ENCODE measurements around the gene CD93.

The CD93 gene

DNA sequence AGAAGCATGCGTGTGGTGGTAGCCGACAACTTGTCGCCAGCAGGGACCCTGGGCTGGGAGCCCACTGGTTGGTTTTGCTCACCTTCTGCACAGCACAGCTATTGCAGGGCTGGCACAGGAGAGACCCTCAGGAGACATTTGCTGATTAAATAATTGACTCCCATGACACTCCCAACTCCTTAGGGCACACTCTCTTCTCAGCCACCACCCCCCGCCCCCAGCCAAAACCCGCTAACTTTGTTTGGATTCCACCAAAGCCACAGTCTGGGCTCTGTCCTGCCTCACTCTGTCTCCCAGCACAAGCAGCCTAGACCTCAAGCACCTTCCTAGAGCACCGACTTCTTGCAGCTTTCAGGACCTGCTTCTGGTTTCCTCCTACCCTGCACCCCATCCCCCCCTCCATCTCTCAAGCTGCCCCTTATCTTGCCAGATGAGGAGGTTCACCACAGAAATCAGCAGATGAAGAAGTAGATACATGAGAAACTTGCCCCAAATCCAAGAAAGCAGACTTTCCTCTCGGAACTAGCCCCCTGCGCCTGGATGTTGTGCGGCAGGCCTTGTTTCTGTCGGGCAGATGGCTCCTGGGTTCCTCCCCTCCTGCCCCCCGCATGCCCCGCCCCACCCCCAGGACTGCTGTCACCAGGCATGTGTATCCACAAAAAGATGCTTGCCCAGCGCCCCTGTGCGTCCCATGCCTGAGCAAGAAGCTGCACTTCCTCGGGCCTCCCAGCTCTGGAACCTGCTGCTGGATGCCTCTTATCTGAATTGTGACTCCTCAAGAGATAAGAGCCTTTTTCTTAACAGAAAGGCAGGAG, 35.0 kb upstream of the CD93 start:
- no peak for DNase-seq

DNA sequence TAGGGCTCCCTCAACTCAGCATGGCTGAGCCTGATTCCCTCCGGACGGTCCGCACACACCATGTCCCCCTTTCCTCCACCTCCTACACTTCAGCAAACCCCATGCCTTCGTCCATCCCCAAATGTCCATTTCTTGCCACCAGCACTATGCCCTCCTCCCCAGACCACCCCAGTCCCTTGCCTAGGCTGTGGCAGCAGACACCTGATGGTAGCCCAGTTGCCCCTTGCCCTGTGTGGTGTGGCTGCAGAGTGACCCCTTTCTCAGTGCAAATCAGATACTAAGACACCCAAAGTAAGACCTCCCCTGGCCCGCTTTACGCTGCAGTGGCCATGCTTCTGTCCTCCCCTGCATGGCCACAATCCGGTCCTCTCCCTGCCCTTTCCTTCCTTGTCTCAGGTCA, 34.1 kb upstream of the CD93 start:
- no peak for DNase-seq

DNA sequence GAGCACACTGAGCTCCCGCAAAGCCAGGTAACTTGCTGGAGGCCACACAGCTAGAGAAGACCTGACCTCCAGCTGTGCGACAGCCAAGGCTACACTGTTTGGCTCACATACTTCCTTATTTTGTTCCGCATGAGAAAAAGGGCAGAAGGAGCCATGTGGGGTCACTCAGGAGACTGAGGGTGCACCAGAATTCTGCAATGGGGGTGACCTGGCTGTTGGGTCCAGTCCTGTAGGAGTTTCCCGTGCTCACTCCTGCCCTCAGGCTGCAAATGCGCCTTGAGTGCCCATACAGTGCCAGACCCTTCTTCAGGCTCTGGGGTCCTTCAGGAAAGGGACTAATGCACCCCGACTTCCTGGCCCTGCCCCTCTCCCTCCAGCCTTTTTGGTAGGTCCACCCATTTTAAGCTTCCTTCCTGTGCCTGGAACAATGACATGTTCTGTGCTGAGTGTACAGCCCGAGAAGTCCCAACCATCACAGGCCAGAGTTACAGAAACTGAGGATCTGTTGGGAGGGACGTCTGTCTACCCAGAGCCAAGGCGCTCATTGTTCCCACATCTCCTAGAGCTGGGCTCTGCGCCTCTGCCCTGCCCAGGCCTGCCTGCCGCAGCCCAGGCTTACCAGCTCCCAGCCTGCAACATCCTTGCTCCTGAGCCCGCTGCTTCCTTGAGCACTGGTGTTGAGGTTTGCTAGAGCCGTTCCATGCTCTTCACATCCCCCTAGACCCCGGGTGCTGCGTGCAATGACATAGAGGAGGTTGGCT, 33.5 kb upstream of the CD93 start:
- no peak for DNase-seq

DNA sequence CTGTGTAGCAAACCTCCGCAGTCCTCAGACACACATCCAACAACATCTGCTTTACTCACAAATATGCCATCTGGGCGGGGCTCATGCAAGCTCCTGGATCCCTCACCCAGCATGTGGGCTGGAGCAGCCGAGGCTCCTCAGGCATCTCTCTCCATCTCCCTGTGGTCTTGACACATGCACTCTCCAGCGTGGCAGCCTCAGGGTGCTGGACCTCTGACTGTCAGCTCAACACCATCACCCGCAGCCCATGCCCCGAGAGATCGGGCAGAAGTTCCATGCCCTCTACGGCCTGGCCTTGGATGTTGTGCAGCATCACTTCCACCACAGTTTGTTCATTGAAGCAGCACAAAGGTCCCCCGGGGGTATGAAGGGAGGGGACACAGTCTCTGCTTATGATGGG, 32.6 kb upstream of the CD93 start:
- DNase-seq = no peak

DNA sequence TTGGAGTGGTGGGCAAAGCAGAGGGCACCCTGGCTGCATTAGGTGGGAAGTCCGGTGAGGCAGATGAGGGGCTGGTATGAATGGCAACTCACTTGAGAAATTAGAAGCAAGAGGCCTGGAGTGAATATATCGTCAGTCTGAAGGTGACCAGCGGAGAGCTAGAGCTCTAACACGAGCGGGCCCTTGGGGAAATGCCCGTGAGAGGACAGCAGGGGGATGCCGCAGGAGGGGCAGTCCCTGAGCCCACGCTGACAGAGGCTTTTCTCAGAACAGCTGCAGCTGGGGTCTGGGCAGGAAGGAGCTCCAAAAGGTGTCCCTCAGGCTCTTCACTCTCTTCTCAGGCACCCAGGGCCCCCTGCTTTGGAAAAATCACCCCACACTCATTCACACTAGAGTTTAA, 32.0 kb upstream of the CD93 start:
- DNase-seq = no peak

DNA sequence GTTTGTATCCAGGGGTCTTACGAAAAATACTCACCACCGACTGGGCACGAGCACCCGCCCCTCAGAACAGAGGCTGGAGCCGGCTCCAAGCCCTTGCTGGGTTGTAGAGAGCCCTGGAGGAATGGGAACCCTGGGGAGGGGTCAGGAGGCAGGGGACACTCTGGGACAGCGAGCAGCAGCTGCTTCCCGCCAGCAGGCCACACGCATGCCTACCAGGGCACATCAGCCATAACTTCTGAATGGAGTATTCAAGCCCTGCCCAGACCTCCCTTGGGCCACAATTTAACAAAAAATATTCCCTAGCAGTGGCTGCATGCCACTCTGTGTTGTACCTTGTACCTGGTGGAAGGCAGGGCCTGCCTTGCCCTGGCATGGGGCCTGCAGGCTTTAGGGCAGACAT, 31.6 kb upstream of the CD93 start:
- no peak for DNase-seq

DNA sequence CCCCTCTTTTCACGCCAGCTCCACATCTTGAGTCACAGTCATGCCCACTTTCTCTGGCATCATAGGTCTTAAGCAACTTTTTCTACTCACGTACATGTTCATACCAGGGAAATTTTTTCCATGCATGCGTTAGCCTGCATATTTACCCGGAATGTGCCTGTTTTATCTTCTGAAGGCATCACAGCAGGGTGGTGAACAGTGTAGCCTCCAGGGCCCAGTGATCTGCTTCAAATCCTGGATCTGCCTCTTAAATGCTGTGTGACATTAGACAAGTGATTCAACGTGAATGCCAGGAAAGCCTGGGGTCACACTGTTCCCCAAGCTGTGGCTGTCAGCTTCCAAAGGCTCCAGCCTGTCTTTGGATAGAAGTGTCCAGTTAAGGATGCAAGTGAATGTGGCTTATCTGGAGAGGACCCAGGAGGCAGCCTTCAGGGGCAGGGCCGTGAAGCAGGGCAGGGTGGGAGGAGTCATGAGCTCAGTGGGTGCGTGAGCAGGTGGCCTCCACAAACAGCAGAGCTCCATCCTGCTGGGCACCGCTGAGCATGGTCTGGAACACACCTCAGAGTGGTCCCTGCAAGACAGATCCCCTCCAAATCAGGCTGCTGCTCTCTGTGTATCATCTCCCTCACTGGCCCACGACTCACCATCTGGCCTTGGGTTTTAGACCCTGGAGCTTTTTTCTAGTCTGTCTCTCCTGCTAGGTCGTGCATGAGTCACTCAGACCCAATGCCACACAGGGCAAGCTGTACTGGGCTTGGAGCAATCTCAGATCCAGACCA, 30.4 kb upstream of the CD93 start:
- no peak for DNase-seq

DNA sequence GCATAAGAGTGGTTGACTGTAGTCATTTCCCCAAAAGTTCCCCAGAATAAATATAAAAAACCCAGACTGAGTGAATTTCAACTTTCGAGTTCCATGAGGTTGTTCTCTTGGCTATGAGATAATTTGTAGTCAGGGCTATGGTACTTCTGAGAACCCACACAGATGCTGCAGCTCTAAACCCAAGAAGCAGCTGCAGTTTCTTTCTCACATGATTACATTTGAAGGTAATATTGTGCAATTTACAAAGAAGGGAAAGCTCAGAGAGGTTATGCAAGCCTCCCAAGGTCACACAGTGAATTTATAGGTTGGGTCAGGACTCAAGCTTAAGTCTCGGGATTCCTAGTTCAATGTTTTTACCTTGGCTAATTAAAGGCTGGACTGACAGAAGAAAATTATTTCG, 29.7 kb upstream of the CD93 start:
- no peak for DNase-seq

DNA sequence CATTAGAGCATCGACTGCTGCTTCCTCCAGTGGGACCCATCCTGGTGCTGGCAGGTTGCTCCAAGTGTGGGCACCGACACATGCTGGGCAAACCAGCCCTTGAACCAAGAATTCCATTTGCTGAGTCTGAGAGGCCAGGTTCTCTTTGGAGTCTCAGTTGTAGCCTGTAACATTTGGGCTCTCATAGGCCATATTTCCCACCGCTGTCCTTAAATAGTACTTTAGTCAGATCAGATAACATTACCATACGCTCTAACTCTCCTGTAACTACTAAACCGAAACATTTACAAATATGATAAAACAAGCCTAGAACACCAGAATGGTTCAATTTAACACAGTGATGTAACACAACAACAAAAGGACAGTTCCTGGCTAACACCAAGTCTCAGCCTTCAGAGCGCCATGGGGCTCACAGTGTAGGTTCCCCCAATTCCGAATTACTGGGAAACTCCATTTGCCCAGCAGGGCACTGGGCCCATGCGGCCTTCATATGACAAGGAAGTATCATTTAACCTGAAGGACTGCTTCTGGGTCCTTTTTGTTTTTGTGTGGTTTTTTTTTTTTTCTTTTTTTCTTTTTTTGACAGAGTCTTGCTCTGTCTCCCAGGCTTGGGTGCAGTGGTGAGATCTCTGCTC, 28.4 kb upstream of the CD93 start:
- DNase-seq = no peak

DNA sequence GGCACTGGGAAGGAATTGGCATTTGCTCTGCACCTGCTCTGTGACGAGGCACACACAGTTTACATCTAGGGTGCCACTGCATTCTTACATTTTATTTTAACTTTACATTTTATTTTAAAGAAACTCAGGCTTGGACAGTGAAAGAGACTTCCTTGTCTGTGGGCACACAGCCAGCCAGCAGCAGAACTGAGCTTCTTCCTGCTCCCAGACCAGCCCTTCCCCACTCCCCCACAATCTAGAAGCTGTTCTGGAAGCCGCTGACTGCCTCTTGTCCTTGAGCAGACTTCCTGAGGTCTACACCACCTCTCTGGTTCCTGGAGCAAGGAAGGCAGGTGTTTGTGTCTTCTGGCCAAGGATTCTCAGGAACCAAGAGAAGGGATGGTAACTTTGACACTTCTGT, 27.9 kb upstream of the CD93 start:
- DNase-seq = peak; percentile 51

DNA sequence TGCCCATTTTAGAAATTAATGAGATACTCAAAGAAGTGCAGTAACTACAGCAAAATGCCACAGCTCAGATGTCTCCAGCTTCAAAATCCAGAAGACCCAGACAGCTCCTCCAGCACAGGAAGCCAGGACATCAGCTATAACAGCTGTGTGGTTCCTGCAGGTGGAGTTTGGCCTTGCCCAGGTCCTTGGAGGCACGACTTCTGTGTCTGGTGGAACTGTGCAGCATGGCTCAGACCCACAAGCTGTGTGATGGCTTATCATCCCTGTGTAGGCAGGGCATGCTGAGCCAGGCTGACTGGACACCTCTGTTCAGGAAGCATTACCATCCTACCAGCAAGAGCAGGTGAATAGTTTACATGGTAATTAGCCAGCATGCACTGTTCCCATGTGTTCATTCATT, 26.5 kb upstream of the CD93 start:
- no peak for DNase-seq

DNA sequence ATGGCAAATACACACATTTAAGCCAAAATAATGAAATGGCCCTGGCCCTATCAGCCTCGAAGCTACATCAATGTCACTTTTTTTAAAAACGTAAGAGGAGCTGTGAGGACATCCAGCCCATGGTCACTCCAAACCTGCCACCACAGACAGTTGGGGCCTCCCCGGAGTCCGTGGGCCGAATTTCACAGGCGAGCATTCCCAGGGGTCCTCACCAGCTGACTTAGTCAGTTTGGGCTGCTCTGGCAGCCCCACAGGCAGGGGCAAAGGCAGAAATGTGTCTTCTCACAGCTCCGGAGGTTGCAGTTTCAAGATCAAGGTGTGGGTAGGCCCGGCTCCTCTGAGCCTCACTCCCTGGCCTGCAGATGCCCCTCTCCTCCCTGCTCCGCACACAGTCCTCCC, 25.8 kb upstream of the CD93 start:
- no peak for DNase-seq

DNA sequence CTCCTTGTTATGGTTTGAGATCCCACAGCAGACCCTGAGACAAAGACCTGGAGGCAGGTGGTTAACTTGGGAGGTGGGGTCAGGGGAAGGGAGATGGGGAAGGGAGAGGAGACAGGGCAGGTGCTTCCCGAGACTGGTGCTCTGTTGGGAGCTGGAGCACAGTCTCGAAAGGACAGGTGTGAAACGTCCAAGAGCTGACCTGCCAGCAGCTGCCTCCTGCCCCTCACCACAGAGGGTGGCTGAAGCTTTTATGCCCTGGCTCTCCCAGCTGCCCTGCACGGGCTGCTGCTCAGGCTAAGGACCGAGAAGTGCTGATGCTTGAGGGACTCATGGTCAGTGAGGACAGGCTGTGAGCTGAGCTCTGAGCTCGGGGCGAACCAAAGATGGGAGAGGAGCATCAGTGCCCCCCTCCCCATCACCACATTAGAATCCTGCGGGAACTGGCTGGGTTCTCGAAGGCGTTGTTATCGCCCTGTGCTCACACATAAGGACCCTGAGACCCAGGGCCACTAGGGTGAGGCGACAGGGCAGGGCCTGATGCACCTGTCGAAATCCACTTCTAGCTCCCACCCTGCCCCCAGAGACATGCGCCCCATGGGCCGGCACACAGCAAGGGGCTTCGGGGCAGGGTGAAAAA, 25.3 kb upstream of the CD93 start:
- DNase-seq = no peak

DNA sequence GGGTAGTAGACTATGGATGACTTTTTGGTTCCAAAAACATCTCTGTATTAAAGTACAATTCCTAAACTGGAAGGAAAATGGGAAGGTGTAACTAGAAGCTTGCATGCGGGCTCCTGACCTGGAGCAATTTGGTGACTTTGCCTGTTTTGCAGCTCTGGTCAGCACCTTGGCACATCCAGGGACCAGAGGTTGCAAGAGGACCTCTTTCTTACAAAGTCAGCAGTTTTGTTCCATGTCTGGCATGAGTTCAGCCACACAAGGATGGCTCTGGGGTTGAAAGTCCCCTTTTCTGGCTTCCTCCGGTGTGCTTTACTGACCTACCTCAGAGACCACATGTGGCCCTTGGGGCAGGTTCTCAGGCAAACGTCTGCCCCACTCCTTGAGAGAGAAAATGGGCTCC, 22.7 kb upstream of the CD93 start:
- DNase-seq = no peak

DNA sequence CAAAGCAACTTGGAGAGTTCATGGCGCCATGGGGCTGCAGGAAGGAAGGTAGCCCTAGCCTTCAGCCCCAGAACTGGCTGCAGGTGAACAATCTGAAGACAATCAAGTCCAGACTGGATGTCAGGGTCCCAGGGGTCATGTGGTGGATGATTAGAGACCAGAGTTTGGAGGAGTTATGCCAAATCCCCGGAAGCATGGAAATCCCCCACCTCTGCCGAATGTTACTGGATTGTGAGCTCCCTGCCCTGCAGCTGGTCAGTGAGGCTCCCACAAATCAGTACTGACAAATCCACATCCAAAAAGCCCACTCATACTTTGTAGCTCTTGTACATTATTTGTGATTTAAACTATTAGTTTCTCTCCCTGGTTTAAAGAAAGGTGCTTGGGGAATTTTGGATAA, 21.3 kb upstream of the CD93 start:
- DNase-seq = no peak

DNA sequence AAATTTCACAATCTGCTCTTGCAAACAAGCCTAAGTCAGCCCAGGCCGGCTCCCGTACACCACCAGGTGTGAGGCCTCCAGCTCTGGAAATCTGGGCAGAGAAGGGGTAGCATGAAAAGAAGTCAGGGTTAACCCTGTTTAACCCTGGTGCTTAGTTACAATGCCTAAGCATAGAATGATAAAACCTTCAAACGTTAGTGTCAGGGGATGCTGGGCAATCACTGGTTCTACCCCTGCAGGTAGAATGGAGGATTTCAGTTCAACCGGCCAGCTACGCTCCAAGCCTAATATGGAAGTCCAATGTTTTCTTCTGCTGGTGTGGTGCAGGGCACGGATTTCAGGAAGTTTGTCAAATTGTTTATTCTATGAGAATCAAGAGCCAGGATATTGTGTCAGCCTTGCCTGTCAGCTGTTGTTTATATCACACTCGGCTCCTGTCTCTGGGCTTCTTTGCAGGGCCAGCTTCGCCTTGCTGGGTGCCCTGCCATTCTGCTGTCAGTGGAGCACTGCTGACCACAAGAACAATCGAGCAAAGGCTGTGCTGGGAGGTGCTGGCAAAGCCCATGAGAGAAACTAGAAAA, 20.2 kb upstream of the CD93 start:
- DNase-seq = no peak

DNA sequence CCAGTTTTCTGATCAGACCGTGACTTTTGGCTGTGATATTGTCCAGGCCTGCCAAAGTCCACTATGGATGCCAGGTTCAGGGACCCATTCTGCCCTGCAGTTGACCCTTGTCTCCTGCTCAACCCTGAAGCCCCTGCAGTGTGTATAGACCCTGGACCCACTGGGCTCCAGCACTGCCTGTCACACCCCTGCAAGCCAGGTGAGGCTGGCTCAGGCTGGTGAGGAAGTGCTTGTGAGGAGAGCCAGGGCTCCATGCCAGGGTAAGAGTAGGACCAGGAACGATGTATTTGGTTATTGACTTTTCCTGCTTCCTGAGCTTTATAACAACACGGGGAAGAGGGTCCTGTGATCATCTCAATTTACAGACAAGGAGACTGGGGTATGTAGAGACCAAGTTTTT, 19.1 kb upstream of the CD93 start:
- DNase-seq = no peak

DNA sequence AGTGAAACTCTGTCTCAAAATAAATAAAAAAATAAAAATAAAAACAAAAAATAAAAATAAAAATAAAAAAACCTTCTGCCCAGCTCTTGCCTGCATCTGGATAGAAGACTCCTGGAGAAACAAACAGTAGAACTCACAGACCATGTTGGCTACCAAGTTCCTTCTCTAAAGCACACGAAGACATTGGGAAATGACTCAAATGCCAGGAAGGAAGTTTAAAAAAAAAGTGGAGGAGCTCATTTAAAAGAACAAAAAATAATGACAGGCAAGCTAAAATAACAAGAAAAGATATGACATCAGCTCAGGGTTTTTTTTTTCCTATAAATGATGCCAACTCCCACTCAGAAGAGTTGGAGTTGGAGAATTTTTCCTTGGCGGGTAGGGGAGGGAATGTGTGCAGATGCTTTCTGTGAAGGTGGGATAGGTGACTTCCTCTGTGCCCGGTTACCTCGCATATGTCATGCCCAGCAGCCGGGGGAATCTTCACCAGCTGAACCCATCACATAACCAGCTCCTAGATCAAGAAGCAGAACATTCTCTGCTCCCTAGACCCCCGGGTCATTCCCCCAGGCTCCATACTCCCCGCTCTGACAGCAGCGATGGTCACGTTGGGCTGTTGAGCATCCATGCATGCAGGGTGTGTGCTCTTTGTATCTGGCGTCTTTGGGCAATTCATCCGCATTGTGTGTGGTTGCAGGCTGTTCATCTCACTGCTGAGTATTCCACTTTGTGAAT, 17.3 kb upstream of the CD93 start:
- no peak for DNase-seq

DNA sequence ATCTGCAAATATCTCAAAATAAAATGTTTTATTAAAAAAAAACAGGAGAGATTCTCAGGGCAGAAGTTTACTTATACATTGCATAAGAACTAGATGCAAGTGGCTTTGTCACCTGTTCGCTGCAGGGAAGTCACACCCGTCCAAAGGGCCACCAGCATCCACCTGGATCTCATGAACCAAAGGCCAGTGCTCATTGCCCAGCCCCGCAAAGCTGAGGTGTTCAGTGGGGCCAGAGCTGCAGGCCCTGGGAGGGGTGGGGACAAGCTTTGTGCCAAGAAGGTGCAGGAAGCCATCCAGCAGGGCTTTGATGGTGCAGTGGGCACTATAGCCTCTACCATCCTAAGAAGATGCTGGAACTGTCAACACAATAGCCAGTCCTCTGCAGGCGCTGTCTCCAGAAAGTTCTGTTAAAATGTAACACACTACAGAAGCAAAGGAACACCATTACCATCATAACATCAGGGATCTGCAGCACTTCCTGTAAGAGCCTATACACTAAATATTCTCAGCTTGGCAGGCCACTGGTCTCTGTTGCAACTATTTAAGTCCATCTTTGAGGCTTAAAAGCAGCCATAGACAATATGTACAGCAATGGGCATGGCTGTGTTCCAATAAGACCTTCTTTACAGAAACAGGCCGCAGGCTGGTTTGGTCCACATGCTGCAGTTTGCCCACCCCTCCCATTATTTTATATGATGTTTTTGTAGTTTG, 15.7 kb upstream of the CD93 start:
- DNase-seq = no peak

DNA sequence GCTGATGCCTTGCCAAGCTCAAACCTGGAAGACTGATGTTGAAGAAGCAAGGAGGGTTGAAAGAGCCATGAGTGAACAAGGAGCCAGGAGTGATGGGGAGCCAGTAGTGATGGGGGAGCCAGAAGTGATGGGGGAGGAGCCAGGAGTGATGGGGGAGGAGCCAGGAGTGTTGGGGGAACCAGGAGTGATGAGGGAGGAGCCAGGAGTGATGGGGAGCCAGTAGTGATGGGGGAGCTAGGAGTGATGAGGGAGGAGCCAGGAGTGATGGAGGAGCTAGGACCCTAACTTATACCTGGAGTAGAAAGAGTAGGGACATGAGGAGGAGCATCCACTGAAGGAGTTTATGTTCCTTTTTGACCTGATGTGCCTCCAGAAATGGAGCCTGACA, 14.6 kb upstream of the CD93 start:
- DNase-seq = no peak
